Mesenteric fat pad (tissue), 1 donor: ENCODE measurements around the gene CORO1C. TPM values are rescaled to one million over a fixed set of nuclear protein-coding genes. Genes with fewer than 3 reads are reported as not detected.

Experiments
- DNase-seq: peaks from one replicate; pipeline ENCODE4 v3.0.0-alpha.2; 2020; ENCODE audit warnings: low spot score
- total RNA-seq: library from RNA; stranded (reverse); fragmentation: NEBNext Ultra II Directional; extraction: Animal tissue kit (Norgen Biotek cat#: 25700); gene quantifications from one replicate; pipeline ENCODE4 v1.2.1, GENCODE V29; 2021
- donor health status: DM: yes; HTN: yes; CAD: no.

CORO1C gene
- total RNA-seq, 1 donor from 2014 or later = 241 TPM

DNA sequence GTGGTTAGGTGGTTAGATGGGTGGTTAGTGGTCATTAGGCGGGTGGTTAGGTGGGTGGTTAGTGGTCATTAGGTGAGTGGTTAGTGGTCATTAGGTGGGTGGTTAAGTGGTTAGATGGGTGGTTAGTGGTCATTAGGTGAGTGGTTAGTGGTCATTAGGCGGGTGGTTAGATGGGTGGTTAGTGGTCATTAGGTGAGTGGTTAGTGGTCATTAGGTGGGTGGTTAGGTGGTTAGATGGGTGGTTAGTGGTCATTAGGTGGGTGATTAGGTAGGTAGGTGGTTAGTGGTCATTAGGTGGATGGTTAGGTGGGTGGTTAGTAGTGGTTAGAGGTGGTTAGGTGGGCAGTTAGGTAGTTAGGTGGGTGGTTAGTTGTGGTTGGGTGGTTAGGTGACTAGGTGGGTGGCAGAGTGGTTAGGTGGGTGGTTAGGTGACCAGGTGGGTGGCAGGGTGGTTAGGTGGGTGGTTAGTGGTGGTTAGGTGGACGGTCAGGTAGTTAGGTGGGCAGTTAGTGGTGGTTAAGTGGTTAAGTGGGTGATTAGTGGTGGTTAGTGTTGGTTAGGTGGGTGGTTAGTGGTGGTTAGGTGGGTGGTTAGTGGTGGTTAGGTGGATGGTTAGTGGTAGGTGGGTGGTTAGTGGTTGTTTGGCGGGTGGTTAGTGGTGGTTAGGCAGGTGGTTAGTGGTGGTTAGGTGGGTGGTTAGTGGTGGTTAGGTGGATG, 125.5 kb downstream of the CORO1C start:
- no peak for DNase-seq

DNA sequence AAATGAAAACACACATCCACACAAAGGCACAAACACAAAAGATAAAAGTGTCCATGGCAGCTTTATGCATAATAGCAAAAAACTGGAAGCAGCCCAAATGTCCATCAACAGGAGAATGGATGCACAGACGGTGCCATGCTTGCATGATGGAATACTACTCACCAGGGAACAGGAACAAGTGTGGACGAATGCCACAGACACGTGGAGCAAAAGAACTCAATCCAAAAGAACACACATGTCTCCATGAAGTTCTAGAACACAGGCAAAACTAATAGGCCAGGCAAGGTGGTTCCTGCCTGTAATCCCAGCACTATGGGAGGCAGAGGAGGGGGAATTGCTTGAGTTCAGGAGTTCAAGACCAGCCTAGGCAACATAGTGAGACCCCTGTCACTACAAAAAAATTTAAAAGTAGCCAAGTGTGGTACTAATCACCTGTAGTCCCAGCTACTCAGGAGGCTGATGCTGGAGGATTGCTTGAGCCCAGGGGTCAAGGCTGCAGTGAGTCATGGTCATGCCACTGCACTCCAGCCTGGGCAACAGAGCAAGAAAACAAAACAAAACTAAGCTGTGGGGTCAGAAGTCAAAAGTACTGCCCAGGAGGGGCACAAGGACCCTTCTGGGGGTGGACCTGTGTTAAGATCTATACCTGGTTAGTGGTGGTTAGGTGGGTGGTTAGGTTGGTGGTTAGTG, 126.2 kb downstream of the CORO1C start:
- no peak for DNase-seq

DNA sequence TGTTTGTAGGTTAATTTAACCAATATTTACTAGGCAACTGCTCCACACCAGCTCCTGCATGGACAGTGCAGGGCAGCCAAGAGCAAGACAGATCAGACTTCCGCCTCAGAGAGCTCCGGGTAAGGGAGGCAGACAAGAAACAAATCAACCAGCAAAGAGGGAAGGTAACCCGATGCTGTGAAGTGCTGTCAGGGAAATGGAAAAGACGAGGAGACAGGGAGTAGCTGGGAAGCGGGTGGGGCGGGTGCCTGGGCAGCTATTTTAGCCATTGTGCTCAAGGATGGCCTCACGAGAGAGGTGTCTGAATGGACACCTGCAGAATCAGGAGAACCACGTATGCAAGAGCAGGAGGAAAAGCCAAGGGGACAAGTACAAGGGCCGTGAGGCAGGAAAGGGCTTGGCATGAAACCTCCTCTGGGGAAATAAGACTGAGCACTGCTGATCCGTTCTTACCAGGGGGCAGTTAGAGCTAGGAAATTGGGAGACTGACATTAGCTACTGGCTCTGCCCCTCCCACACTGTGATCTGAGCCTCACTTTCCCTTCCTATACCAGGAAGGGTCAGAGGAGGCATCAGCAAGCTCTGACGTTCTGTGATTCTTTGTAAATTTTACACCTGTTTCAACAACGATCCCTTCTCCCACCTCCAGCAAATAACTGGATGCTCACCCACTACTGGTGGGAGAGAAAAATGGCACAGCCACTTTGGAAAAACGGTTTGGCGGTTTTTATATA, 126.9 kb downstream of the CORO1C start:
- DNase-seq = no peak

DNA sequence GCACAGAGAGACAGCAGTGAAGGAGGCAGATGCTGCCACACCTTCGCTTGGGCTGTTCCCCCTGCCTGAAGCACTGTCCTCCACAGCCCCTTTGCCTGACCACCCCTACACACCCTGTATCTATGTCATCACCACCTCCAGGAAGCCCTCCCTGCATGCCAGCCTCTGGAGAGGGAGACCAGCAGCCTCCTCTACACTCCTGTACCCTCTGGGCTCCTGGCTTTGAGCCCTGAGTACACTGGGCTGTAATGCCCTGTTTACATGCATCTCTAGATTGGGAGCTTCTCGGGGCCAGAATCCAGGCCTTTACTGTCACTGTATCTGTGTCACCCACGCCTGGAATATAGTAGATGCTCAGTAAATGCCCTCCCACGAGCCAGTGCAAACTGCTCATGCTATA, 127.6 kb downstream of the CORO1C start:
- no peak for DNase-seq

DNA sequence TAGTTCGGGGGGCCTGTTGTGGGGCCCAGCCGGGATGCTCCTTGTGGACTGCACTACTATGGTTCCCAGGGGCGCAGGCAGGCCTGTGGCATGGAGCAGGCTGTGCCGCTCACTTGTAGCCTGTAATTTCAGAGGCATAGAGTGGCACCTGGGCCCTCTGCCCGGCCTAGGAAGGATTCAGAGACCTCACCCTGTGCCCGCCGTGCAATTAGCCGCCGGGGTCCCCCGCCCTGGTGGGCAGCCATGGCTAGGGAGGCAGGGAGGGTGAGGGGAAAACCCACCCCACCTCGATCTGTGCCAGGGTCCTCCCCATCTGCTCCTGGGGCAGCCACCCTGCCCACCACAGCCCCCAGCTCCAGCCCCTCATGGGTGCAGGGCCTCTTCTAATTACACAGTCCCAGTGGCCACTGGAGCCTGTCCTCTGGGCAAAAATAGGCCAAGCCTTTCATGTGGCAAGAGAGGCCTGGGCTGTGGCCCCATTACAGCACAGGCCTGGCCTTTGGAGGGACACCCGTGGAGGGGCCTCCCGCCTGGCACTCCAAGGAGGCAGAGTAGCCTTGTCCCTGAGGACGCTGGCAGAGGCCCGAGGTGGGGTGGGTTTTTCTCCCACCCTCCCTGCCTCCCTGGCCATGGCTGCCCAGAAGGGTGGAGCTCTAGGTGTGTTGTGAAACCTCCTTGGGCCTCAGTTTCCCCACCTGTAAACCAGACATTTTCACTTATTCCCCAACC, 128.2 kb downstream of the CORO1C start:
- DNase-seq = no peak

DNA sequence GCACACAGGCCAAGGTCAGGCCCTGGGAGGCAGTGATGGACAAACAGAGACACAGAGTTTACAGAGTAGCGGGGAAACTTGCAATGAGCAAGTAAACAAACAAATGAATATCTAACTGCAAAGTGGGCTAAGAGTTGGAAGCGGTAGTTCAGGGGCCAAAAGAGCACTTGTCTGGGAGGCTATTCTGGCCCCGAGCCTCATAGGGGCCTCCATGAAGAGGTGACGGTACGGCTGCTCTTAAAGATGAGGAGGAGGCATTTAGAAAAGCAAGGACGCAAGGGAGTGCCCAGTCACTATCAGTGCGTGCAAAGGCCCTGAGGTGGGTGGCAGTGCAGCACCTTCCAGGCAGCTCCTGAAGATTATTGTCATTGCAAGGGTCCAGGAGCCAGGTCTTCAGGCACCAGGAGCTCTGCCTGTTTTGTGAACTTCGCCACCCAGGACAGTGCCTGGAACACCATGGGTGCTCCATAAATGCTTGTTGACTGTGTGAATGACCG, 129.1 kb downstream of the CORO1C start:
- DNase-seq = no peak

DNA sequence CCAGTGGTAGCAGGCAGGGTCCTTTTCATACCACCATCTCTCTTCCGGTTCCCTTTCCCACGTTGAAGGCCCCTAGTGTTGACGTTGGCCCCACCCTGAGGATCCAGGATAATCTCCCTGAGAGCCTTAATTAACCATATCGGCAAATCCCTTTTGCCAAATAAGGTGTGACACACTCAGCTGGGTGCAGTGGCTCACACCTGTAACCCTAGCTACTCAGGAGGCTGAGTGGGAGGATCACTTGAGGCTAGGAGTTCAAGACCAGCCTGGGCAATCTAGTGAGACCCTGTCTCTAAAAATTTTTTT, 130.7 kb downstream of the CORO1C start:
- no peak for DNase-seq

DNA sequence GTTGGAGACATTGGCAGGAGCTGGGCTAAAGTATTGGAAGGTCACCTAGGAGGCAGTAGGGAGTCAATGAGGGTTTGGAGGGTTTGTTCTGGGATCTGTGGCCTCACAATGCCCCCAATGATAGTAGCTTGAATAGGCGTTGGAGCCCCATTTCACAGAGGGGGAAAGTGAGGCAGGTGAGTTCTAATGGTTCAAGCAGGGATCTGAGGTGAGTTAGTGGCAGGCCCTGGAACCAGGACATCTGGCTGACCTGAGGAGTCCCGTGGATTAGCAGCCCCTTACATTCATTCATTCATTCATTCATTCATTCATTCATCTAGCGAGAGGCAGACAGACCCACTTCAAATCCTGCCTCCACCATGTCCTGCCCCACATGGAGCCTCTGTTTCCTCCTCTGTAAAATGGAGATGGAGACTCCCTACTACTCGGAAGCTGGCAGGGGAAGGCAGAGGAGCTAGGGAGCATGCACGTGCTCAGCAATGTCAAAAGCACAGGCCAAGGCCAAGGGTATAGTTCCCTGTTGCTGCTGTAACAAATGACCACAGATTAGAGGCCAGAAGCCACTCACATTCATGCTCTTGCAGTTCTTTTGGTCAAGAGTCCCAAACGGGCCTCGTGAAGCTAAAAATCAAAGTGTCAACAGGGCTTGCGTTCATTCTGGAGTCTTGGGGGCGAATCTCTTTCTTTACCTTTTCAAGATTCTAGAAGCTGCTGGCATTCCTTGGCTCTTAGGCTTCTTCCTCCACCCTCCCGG, 131.2 kb downstream of the CORO1C start:
- no peak for DNase-seq

DNA sequence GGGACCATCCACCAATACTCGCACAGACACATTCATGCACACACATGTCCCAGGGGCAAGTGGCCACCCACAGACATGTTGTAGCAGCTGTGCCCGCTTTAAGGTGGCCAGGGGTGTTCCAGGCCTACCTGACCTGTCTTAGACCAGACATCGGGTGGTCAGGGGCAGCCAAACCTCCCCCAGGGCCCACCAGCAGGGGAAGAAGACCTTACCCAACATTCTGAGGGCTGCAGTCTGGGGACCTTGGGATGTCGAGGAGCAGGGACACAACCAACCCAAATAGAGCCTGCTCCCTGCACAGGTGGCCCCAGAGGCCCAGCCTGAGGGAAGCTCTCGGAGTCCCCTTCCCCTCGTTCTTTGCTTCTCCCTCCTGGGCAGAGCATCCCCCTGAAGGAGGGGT, 131.8 kb downstream of the CORO1C start:
- DNase-seq = no peak

DNA sequence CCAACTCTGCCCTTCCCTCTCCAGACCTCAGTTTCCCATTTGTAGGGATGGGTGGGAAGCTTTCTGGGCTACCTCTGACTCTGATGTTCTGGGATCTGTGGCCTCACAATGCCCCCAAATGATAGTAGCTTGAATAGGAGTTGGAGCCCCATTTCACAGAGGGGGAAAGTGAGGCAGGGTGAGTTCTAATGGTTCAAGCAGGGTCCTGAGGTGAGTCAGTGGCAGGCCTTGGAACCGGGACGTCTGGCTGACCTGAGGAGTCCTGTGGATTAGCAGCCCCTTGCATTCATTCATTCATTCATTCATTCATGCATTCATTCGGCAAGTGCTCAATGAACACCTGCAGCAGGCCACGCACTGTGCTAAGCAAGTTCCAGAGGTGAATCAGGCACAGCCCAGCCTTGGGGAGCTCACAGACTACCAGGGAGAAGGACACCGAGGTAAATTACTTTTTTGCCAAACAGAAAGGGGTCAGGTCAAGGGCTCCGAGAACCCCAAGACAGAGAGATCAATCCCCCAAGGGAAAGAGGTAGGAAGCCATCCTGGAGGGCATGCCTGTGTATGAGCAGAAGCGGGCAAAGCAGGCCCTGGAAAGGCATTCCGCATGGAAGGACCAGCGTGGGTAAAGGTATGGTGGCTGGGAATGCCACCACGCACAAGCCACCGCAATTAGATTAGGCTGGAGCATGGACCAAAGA, 132.6 kb downstream of the CORO1C start:
- DNase-seq = no peak

DNA sequence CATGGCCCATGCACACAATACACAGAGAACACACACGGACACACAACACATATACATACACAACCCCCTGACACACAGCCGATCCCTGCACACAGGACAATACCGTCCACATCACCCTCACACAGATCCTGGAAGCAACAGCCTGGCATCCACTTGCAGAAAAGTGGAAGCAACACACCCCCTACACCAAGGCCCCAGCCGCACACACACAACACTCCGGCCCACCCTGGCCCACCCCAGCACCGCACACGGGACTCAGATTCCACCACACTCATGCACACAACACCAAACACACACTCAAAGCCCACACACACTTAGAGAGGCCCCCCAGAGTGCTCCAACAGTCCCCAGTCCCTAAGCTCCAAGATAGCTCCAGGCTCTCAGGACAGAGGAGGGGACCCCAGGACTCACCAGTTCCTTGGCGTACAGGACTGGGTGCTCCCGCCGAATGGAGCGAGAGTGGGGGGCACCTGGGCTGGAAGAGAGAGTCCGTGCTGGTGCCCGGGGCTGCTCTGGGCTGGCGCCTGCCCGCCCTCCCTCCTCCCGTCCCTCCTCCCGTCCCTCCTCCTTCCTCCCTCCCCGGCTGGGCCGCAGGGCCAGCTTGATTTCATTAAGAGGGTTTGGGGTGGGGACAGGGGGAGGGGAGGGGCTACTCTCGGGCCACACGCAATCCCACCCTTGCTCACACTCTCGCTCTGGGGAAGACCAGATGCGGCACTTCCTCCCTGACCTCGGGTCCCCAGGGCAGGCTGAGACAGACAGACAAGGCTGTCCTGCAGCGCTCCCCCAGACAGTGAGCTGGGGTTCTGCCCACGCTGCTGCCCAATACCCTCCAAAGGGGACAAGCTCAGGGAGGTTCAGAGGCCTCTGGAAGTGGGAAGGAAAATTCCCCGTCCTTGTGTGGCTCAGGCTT, 133.5 kb downstream of the CORO1C start, which contains the start of gene TMEM119:
Gene TMEM119 (minus strand): TSS at position 526 of the 913 bp plus-strand sequence. CDS start 5,701 bp downstream, outside the sequence.
- no peak for DNase-seq

DNA sequence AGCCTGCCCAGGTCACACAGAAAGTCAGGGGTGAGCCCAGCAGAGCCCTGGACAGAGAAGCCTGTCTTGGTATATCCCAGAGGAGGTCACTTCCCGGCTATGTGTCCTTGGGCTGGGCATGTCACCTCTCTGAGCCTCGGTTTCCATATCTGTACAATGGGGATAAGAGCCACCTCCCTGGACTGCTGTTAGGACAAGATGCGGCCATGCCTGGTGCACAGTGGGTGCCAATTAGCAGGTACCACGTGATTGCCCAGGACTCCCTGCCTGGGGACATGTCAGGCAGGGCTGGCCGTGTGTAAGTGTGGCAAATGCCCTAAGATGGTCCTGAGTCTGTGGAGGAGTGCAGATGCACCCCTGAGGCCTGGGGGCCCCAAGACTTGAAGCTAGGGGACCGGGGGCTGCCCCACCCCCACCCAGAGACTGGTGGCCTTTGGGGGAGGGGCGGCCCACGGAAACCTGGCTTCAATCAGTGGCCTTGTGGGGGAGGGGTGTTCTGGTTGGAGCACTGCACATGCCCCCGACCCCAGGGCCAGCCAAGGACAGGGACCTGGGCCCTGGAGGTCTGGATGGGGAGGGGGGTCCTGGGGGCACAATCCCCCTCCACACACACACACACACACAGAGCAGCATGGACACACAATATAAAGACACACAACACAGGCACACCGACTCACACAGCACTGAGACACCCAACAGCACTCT, 134.3 kb downstream of the CORO1C start:
- no peak for DNase-seq

DNA sequence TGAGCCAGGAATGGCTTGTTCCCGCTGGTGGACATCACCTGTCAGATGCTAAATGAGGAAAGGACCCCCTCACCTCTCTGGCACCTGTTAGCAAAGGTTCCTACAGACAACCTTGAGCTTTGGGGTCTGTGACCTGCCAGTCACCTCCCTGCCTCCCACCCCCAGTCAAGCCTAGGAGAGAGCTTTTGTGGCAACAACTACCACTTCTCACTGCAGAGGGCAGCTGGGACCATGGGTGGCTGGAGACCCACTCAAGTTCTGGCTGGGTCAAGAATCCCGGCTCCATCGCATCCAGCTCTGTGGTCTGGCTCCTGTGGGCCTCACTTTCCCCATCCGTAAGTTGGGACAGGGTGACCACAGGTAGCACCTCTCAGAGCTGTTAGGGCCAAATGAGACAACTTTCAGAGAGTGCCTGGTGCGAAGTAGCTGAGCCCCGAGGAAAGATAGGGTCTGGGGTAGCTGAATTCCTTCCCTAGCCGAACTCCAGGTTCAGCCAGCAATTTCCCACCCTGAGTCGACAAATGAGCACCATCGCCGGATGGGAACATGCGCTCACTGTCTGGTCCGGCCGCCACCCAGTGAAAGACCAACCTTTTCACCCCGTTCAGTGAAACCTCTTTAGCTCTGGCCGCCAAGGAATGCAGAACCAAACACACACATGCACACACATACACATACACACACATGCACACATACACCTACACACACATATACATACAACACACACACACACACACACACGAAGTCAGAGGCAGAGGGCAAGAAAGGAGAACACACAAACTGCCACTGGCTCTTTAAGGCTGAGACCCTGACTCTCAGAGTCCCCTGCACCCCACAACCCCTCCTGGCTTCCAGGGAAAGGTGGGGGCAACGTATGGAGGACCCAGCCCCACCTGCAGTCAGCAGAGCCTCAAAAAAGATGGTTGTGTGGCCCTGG, 135.3 kb downstream of the CORO1C start:
- no peak for DNase-seq
